ENCODE data around the gene PRKCQ.

- no peak for TF ChIP-seq E2F6 (IDR thresholded peaks at IDR 0.05)
- TF ChIP-seq BRCA1 (IDR thresholded peaks at IDR 0.05; ENCODE audit: low read depth, low read length), result no peak
- no peak for TF ChIP-seq POLR2A (IDR thresholded peaks at IDR 0.05; ENCODE audit: control extremely low read depth in 1 of 2, low read depth in 2 of 2, low read length in 2 of 2)
- TF ChIP-seq ATF2 (IDR thresholded peaks at IDR 0.05; ENCODE audit: low read length), result no peak
- TF ChIP-seq SRF (IDR thresholded peaks at IDR 0.05; ENCODE audit: low read depth, low read length), result no peak
- no peak for TF ChIP-seq CTCF (IDR thresholded peaks at IDR 0.05; ENCODE audit: control extremely low read depth in 1 of 3, insufficient read depth in 1 of 3, low read depth in 1 of 3, low read length in 3 of 3)
- TF ChIP-seq EZH2 (IDR thresholded peaks at IDR 0.05; ENCODE audit: low read depth, low read length, severe bottlenecking), result no peak
- no peak for TF ChIP-seq POLR2AphosphoS5 (IDR thresholded peaks at IDR 0.05; ENCODE audit: low read depth, low read length)
These were observed 148.9 kb downstream of the PRKCQ start for GRCh38 chr10:6431186-6431585.
